ENCODE results near the gene NSUN4.

DNA sequence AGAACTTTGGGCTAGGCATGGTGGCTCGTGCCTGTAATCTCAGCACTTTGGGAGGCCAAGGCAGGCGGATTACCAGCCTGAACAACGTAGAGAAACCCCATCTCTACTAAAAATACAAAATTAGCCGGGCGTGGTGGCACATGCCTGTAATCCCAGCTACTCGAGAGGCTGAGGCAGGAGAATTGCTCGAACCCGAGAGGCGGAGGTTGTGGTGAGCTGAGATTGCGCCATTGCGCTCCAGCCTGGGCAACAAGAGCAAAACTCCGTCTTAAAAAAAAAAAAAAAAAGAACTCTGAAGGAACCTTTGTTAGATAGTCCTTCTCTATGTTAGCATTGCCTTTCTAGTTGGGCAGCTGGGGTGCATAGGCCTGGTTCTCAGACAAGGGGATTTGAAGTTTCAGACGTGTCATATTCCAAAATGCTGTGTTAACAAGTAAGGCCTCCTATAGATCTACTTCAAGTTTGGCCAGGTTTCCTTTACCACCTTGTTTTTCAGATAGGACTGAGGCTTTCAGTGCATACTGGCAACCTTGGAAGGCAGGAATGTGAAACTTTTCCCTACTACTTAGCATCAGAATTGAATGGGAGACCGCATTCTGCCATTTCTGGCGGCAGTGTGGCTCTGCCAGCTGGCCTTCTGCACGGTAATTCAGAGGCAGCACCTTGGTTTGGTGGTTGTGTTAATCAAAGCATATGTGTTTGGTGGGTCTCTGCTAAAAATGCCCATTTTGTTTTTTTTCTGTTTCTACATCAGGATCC lies 31.0 kb upstream of the NSUN4 start:
- TF ChIP-seq POLR2AphosphoS5 (IDR thresholded peaks at IDR 0.05; ENCODE audit: low read depth, low read length) (no peak), POLR2A (IDR thresholded peaks at IDR 0.05; ENCODE audit: low read depth, low read length) (no peak)

Measured in GM12891 (cell line).